GM19455 (cell line): Measurements from ENCODE around the gene NAA40.

Source experiments
- ATAC-seq: cut with Tn5 transposase; IDR thresholded peaks from one replicate; pipeline ENCODE4 v1.9.1; 2021; ENCODE audit not compliant: unreplicated experiment

NAA40 gene

DNA sequence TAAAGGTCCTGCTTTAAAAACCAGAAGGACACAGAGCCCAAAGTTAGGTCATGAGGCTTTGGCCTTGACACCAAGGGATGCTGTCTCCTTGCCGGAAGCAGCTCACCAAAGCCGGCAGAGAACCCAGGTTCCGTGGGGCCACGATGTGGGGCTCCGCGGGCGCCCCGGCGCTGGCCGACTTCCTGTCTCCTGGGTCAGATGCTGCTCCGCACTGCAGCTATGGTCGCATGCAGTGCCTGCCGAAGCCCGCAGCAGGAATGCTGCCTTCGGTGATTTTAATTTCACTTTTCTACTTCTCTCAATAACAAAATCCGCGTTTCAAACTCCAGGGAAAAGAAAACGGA, 47.0 kb downstream of the NAA40 start:
- ATAC-seq: no peak

DNA sequence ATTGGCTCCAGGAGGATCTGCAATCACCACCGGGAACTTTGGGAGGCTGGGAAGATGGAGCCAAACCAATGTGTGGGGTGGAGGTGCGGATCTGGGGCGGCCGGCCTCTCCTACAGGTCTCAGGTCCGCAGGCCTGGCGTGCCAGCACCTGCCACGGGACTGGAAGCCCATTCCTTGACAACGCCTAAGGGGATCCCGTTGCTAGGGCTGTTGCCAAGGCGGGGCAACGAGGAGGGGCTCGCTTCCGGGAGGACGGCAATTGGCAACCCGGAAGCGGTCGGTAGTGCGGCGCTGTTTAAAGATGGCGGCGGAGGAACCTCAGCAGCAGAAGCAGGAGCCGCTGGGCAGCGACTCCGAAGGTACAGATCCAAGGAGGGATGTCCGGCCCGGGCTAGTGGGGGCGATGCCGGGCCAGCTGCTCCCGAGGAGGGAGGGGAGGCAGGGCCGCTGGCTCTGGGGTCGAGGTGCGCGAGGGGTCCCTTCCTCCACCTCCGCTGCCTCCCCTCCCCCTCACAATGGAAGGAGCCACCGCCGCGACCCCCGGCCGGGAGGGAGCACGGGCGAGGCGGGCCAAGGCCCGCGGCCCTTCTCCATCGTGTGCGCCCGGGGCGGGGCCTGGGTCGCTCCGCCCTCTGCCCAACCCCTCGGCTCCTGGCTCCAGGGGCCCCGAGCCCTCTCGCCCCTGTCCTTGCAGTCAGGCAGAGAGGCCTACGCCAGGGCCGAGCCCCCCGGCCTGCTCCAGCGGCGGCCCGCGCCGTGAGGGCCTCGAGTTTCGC, 47.5 kb downstream of the NAA40 start, which contains the start of gene OTUB1:
OTUB1 (plus strand) TSS at position 283 of the 776 bp plus-strand sequence; CDS start at position 302, 19 bp downstream.
- peak; percentile 86 for ATAC-seq

DNA sequence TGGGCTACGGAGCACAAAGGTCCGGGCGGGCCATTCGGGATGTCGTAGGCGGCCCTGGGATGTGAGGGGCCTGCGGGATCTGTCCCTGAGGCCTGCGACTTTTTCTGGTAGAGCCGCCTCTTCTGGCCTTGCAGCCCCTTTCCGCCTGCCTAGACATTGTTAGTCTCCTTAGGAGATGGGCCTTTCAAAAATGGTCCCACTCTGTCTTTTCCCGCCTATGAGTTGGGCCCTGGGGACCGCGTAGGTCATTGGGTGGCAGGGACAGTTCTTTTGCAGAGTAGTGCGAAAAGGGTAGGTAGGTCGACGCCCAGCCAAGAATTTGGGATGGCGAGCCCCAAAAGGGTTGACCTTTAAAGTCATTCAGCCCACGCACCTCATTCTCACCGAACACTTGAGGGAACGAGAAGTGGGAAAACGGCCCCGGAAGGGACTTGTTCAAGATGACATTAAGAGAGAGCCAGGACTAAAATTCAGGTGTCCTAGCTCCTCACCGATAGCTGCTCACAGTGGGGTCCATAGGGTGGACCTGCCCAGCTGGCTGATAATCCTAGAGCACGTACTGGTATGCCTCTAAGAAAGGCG, 48.2 kb downstream of the NAA40 start:
- no peak for ATAC-seq

DNA sequence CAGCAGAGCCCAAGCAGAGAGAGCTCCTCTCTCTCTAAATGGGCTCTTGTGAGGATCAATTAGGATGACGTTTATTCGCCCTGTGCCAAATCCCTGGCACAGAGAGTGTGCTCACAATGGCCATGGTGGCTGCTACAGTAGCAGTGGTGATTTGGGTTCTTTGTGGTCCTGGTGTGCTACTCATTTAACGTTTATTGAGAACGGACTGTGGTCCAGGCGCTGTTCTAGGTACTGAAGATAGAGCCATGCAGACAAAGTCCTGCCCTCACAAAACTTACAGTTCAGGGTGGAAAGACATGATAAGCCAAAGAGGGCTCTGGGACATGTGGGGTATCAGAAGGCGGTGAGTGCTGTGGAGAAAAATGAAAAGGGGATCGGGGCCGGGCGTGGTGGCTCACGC, 52.8 kb downstream of the NAA40 start:
- ATAC-seq: no peak

DNA sequence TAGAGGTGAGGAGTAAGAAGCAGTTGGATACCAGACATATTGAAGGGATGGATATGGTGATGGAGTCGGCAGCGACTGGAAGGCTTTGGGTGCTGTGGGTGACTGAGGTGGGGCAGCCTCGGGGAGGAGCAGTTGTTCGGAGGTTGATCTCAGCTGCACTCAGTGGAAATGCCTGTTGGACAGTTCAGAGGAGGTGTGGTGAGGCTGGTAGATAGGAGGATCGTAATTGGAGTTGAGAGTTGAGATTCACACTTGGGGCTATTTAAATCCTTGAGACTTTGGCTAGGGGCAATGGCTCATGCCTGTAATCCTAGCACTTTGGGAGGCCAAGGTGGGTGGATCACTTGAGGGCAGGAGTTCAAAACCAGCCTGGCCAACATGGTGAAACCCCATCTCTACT, 54.3 kb downstream of the NAA40 start:
- ATAC-seq: no peak

DNA sequence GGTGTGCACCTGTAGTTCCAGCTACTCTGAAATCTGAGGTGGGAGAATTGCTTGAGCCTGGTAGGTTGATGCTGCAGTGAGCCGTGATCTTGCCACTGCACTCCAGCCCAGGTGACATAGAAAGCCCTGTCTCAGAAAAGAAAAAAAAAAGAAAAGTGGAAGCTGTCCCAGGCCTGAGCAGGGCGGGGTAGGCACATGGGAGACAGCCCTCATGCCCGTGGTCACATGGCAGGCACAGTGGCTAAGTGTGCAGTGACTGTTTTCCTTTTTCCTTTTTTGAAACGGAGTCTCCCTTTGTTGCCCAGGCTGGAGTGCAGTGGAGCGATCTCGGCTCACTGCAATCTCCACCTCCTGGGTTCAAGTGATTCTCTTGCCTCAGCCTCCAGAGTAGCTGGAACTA, 55.2 kb downstream of the NAA40 start:
- no peak for ATAC-seq

DNA sequence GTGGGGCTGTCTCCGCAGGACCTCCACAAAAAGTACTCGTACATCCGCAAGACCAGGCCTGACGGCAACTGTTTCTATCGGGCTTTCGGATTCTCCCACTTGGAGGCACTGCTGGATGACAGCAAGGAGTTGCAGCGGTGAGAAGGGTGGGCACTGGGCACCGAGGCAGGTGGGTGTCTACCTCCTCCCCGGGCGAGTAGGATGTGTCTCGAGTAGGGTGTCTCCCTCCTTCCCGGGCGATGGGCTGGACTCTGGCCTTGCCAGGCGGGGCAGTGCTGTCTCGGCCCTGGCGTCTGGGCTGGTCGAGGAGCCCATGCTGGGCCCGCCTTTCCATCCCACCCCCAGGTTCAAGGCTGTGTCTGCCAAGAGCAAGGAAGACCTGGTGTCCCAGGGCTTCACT, 57.7 kb downstream of the NAA40 start:
- no peak for ATAC-seq

DNA sequence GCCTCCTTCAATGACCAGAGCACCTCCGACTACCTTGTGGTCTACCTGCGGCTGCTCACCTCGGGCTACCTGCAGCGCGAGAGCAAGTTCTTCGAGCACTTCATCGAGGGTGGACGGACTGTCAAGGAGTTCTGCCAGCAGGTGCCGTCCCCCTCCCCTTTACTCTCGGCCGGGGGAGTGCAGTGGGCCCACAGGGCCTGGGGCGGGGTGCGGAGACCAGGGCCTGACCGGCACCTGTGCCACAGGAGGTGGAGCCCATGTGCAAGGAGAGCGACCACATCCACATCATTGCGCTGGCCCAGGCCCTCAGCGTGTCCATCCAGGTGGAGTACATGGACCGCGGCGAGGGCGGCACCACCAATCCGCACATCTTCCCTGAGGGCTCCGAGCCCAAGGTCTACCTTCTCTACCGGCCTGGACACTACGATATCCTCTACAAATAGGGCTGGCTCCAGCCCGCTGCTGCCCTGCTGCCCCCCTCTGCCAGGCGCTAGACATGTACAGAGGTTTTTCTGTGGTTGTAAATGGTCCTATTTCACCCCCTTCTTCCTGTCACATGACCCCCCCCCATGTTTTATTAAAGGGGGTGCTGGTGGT, 58.4 kb downstream of the NAA40 start:
- no peak for ATAC-seq

DNA sequence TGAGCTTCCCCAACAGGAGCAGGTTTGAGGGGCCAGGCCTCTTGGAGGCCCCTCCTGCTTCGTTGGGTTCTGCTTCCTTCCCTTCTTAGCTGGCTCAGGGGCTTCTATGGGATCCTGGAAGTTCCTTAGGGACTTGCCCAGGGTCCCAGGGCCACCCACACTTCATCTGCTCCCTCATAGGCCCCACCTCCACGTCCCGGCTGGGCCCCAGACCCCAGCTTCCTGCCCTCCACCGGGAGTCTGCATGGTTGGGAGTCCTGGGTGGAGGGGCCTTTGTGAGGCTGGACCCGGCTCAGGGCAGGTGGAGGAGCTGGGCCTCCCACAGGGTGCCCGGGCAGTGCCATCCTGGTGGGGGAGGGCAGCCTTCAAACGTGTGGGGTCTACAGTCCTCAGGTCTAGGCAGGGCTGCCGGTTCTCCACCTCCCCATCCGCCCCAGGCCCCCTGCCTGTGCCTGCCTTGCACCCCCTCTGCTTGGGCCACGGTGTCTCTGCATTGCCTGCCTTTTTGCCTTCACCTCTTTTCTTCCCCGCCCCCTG, 59.1 kb downstream of the NAA40 start:
- ATAC-seq: no peak

DNA sequence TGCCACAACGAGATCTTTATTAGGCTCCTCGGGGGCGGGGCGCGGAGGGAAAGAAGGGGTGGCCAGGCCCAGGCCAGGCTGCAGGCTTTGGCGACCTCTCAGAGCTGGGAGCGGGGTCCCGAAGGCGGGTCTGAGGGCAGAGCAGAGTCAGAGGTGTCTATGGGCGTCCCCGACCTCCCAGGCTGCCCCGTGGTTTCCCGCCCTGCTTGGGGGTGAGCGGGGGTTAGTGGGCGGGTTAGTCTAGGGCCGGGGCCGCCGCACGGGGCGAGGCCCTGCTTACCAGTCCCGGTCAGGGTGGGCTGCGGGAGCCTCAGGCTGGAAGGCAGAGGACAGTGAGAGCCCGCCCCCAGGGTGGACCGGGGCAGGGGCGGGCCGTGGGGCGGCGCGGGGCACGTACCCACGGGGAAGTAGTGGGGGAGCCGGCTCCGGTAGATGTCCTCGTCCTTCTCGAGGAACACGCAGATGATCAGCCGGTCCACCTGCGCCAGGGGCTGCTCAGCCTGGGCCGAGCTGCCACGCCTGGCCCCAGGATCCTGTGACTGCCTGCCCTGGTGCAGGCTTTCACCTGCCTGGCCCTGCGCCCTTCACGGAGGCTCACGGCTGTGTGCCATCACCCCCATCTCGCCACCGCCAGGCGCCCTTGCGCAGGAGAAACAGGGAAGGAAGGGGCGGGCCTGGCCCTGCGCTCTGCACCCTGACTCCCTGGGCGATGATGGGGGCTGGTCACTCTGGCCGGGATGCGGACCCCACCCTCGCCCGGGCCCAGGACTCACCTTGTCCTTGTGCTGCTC, 60.0 kb downstream of the NAA40 start:
- no peak for ATAC-seq

DNA sequence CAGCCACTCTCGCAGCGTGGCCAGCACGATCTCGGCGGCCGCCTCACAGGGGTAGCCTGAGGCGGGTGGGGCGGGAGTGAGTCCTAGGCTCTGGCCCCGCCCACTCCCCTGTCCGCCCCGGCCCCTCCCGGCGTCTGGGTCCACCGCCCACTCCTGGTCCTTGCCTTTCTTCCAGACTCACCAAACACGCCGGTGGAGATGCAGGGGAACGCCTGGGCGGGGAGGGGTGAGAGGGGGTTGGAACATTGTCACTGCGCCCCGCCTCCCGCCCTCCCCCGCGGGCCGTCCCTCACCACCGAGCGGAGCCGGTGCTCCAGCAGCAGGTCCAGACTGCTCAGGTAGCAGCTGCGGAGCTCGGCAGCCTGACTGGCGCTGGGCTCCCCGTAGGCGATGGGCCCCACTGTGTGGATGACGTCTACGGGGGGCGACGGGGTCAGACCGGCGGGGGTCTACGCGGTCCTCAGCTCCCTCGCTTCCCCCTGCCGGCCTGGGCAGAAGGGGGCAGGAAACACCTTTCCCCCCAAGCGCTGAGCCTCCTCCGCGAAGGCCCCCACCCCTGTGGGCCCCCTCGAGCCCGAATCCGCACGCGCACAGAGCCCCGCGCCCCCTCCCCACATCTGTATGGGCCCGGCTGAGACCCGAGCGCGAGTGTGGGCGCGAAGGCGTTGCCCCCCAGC, 60.7 kb downstream of the NAA40 start:
- no peak for ATAC-seq

DNA sequence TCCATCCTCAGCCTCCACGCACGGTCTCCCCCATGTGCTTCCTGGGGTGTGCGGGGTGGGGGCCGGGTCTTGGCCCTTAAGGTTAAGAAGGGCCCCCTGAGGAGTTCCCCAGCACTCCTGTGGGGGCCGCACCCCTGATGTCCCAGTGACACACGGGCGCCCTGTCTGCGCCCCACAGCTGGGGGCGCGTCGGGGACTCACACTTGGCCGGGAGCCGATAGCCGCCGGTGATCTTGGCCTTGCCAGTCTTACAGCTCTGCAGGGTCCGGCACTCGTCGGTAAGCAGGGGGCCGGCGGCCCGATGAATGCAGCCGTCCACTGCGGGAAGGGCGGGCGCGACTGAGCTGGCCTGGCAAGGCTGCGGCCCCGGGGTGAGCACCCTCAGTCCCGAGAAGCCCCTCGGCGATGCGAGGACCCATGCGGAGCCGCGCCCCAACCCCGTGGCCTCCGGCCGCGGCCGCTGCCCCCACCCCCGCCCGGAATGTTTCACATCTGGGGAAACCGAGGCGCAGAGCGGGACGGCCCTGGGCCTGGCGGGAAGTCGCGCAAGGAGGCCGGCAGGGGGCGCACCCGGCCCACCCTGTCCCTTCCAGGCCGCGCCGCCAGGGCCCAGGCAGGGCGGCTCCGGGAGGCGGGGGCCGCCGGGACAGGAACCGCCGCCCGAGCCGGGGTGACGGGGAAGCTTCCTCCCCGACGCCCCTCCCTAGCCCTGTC, 61.4 kb downstream of the NAA40 start:
- ATAC-seq: no peak

DNA sequence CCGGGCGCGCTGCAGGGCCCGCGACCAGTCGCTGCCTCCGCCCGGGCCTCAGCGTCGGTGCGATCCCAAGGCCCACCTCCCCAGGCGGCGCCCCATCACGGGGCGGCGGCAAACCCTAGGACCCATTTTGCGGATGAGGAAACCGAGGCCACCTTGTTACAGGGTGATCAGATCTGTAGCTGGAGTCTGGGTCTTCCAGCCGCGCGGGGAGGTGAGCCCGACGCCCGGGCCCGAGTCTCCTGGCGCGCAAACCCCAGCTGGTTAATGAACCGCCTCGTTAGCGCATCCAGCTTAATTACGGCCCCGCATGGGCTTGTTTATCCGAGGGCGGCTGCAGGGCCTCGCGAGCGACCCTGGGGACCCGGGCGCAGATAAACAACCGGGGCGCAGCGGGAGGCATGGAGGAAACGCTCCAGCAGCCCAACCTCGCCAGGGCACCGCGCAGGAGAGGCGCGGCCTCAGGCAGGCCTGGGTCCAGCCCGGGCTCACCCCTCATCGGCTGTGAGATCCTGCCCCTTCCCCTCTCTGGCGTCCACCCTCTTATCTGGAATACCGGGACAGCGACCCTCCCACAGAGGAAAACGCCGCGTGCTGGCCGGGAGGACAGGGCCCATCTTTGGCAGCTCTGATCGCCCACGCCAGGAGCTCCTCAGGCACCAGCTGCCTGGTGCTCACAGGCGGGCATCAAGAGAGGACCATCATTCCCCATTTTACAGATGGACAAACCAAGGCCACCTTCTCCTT, 62.1 kb downstream of the NAA40 start:
- no peak for ATAC-seq

DNA sequence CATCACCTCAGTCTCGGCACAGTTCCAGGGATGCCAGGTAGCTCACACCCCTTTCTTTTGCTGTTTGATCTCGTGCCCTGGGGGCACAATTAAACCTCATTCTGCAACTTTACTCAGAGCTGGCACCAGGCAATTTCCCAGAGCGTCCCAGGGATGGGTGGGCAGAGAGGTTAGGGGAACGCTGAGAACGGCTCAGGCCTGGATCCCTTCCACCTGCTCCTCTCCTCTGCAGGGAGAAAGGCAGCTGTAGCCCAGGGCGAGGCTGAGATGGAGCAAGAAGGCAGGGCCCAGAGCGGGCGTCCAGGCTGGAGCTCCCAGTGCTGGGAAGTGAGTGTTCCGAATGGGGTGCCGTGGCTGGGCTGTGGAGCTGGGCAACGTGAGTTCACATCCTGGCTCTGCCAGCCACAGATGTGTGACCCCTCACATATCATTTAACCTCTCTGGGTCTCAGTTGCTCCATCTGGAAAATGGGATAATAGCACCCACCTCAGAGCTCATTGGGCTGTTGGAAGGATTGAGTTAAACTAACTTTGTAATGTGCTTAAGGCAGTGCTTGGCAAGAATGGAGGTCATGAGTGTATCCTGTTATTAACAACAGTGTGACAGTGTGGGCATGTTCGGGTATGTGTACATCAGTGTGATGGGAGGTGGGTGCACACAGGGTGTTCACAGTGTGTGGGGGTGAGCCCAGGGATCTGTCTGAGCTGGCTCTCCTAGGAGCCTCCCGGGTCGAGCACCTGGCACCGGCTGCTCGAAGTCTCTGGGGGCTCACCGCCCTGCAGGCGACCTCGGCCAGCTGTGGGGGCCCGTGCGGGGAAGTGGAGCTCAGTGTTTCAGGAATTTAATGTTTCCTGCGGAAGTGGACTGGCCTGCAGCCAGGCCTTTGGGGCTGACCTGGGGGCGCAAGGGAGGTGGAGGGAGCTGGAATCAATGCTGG, 63.0 kb downstream of the NAA40 start:
- no peak for ATAC-seq

DNA sequence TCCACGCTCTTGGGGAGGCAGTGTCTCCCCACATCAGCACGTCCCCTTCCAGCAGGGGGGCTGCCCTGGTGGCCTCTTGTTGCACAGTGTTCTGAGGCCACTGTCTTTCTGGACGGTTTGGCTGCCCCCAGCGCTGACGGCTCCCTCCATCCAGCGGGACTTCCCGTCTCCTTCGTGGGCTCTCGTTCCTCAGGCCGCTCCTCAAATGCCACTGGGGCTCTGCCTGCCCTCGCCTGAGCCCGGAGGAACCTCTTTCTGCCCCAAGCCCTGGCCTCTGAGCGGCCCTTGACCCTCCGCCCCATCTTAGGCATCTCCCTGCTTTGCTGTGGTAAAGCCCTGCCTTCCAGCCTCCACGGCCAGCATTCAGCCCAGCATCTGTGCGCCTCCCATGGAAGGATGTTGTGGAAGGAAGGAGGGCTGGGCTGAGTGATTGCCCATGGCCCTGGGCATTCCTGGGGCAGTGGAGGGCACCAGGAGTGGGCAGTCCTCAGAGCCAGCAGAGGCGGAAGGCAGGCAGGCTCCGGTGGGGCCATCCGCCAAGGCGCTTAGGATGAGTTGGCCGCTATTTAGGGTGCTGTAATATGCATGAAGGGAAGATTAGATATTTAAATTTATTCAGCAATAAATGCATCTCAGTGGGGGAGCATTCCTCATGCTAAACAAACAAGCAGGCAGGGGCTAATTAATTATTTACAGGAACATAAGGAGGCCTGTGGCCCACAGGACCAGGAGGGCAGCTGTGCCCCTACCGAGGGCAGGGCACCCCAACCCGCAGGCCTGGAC, 65.2 kb downstream of the NAA40 start:
- ATAC-seq: no peak

DNA sequence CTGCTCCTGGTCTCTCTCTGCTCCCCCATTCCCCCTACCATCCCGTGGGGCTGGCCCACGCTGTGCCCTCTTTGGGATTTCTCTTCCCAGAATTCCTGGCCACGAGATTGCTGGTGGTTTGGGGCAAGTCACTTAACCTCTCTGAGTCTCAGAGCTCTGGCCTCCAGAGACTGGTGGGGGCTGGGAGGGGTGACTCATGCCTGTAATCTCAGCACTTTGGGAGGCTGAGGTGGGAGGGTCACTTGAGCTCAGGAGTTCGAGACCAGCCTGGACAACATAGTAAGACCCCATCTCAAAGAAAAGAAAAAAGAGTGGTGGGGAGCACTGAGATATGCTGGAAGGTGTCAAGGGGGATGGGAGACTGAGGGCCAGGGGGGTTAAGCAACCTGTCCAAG, 65.8 kb downstream of the NAA40 start:
- ATAC-seq: no peak

DNA sequence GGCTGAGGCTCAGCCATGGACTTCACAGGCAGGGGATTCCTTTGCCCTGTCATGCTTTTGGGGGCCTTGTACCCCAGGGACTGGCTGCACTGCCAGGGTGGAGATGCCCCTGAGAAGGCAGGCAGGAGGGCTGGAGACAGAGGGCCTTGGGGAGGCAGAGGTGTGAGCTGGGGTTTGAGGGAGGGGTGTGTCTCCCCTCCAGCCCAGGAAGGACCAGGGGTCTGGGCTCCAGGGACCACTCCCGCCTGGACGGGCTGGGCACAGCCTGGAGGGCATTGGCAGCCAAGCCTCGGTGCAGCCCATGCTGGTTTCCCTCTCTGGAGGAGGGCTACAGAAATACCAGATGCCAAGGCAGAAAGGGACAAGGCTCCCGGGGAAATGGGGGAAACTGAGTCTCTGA, 66.9 kb downstream of the NAA40 start:
- no peak for ATAC-seq

DNA sequence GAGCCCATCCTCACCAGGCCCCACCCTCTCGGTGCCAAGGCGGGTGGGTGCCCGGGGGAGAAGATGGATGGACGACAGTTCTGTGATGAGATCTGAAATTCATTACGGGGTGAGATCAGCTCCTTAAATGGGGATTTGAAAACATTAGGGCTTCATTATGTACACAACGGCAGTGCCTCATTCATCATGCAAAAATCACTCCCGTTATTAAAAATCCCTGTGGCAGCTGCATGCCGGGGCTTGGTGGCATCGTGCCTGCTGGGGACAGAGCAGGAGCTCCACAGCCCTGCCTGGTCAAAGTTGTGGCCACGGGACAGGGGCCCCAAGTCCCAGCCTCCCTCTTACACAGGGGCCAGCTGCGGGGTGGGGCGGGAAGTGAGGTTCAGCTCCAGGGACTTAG, 67.6 kb downstream of the NAA40 start:
- no peak for ATAC-seq
